Measurements from ENCODE around the gene GFRA1. TPM values are rescaled to one million over a fixed set of nuclear protein-coding genes. Genes with fewer than 3 reads are reported as not detected.

GFRA1 gene, protein sequence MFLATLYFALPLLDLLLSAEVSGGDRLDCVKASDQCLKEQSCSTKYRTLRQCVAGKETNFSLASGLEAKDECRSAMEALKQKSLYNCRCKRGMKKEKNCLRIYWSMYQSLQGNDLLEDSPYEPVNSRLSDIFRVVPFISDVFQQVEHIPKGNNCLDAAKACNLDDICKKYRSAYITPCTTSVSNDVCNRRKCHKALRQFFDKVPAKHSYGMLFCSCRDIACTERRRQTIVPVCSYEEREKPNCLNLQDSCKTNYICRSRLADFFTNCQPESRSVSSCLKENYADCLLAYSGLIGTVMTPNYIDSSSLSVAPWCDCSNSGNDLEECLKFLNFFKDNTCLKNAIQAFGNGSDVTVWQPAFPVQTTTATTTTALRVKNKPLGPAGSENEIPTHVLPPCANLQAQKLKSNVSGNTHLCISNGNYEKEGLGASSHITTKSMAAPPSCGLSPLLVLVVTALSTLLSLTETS
- total RNA-seq, result 10 to 100 TPM in 1 of 7 donors, 1 to 10 TPM in 6; 3.7 to 36.5 (median 6.5) TPM
- 1 to 10 TPM in 1 of 3 donors, under 1 TPM in 2; 0.52 to 1.0 (median 0.99) TPM for polyA plus RNA-seq
- long read RNA-seq, donor 1, result 0 reads
- long read RNA-seq, donor 2, result 0 reads

DNA sequence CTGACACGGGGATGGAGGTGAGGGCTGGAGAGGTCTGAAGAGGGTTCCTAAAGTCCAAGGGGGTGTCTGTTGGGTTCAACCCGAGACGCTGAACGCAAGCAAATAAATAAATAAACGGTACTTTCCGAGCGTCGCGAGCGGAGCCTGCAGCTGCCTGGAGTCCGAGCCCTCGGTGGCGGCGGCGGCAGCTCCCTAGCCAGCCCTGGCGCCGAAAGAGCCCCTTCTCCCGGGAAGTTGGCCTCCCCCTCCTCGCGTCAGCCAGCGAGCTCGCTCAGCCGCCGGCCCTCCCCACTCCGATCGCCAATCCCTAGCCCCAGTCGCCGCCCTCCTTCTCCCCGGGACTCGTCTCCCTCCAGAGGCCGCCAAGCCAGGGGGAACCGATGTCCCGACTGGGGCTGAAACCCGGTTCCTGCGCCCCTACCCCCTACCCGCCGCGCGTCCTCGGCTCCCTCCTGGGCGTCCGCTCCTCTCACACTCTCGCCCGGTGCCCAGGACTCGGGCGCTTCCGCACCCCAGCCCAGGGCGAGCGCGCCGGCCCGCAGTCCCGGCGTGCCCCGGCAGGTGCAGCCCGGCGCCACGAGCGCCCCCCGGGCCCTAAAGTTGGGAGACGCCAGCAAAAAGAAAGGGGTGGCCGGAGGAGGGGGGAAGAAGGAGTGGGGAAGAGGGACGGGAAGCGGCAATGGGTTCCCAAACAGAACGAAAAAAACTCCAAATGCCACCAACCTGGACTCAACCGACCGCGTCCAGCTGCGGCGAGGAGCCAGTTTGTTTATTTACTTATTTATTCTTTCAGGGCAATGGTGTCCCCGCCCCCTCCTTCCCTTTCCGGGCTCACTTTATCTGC is at the start of gene GFRA1:
Gene GFRA1 (minus strand): TSS at position 767 of the 844 bp plus-strand sequence. CDS start 1,177 bp downstream, outside the sequence.
- intact Hi-C loops (cut with DNase I; ENCODE audit: low total_unique reads), result no loop called here
- Histone ChIP-seq H3K4me1 (peaks cover 2 to 41% (median 30%) of the 10 kb centered on the region in 6 donors), H3K4me3 (peak within 1 kb of the TSS; percentile 28 to 66 (median 39)), H3K9me3 (no peaks in the 10 kb centered on the region), H3K27ac (peak within 1 kb of the TSS in 2 of 8 donors; percentile 16 to 22), H3K36me3 (no peaks in the 10 kb centered on the region), H3K27me3 (replicated peaks in 1 of 7) (peaks cover 0 to 97% (median 55%) of the 10 kb centered on the region in 7 donors)
- TF ChIP-seq POLR2A (IDR thresholded peaks at IDR 0.05) (no peak), POLR2AphosphoS5 (IDR thresholded peaks at IDR 0.05) (no peak)
- TF ChIP-seq, protein P1, sequence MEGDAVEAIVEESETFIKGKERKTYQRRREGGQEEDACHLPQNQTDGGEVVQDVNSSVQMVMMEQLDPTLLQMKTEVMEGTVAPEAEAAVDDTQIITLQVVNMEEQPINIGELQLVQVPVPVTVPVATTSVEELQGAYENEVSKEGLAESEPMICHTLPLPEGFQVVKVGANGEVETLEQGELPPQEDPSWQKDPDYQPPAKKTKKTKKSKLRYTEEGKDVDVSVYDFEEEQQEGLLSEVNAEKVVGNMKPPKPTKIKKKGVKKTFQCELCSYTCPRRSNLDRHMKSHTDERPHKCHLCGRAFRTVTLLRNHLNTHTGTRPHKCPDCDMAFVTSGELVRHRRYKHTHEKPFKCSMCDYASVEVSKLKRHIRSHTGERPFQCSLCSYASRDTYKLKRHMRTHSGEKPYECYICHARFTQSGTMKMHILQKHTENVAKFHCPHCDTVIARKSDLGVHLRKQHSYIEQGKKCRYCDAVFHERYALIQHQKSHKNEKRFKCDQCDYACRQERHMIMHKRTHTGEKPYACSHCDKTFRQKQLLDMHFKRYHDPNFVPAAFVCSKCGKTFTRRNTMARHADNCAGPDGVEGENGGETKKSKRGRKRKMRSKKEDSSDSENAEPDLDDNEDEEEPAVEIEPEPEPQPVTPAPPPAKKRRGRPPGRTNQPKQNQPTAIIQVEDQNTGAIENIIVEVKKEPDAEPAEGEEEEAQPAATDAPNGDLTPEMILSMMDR (IDR thresholded peaks at IDR 0.05 in 8 of 11, conservative IDR thresholded peaks at IDR 0.05 in 3 of 11), result no peak
- 1 to 2% (median 2%) methylated on average over 59 to 72 of the region's 72 CpGs for WGBS, 5 donors
- DNase-seq, result no peak

DNA sequence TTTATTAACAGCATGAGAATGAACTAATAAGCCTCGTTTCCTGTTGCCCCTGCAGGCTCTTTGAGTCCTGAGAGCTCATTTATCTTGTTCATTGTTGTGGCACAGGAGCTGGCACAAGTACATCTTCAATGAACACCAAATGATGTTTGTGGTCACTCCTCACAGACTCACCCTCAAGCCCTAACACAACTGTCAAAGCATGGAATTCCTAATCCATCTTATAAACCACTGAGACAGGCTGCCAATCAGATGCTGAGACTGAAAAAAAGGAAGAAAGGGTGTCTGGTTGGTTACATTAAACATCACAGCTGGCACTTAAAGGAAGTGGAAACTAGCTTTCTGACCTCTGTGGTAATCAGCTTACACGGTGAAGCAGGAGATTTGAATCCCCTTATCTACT is 43.5 kb upstream of the GFRA1 start:
- H3K4me3 ChIP-seq, result no peak overlapping the region
- WGBS, 5 donors, result 9 to 21% (median 12%) methylated on average over 2 of the region's 2 CpGs
- no peak for DNase-seq
- no peaks in the 10 kb centered on the region for H3K36me3 ChIP-seq
- no peaks in the 10 kb centered on the region for H3K27me3 ChIP-seq (replicated peaks in 1 of 7)
- intact Hi-C loops (cut with DNase I; ENCODE audit: low total_unique reads), result no loop called here
- no peaks in the 10 kb centered on the region for H3K9me3 ChIP-seq
- H3K27ac ChIP-seq, result no peak overlapping the region
- TF ChIP-seq POLR2AphosphoS5 (IDR thresholded peaks at IDR 0.05) (no peak), POLR2A (IDR thresholded peaks at IDR 0.05) (no peak)
- TF ChIP-seq, protein P1 (IDR thresholded peaks at IDR 0.05 in 8 of 11, conservative IDR thresholded peaks at IDR 0.05 in 3 of 11), result no peak
- H3K4me1 ChIP-seq, result peaks cover 0 to 5% (median 0%) of the 10 kb centered on the region in 6 donors

DNA sequence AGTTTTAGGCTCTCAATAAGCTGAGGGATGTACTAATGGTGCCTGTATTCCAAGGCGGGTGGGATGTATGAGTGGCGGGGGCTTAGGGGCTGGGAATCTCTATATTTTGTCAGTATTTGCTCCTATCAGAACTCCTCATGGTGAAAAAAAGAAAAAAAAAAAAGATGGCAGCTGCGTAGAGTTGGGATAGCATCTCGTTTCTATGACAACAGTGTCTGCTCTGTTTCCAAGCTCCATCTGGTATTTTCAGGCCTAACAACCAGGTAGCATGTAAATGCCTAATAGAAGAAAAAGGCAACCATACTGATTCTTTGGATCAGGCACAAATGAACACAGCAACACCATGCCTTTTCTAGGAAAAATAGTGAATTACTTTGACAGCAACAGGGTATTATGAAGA is 39.5 kb upstream of the GFRA1 start:
- no peak for TF ChIP-seq POLR2A (IDR thresholded peaks at IDR 0.05)
- no peak for TF ChIP-seq POLR2AphosphoS5 (IDR thresholded peaks at IDR 0.05)
- TF ChIP-seq, protein P1 (IDR thresholded peaks at IDR 0.05 in 8 of 11, conservative IDR thresholded peaks at IDR 0.05 in 3 of 11), result no peak
- intact Hi-C loops (cut with DNase I; ENCODE audit: low total_unique reads), result no loop called here
- H3K4me1 ChIP-seq, result peaks cover 0 to 5% (median 0%) of the 10 kb centered on the region in 6 donors
- no peaks in the 10 kb centered on the region for H3K36me3 ChIP-seq
- H3K27ac ChIP-seq, result no peak overlapping the region
- 82 to 92% (median 89%) methylated on average over 4 of the region's 4 CpGs for WGBS, 5 donors
- no peak overlapping the region for H3K4me3 ChIP-seq
- no peak for DNase-seq
- no peaks in the 10 kb centered on the region for H3K27me3 ChIP-seq (replicated peaks in 1 of 7)
- no peaks in the 10 kb centered on the region for H3K9me3 ChIP-seq

Data from spleen (tissue), 13 donors.